NCI-H1105 treated with DMSO at 0.1 percent for 48 hours (cell line): Measurements from ENCODE around the gene PRKCZ.

Experiments used
- DNase-seq: peaks from one replicate; lab custom pipeline; 2025; lab: John Stamatoyannopoulos, UW

Gene PRKCZ

DNA sequence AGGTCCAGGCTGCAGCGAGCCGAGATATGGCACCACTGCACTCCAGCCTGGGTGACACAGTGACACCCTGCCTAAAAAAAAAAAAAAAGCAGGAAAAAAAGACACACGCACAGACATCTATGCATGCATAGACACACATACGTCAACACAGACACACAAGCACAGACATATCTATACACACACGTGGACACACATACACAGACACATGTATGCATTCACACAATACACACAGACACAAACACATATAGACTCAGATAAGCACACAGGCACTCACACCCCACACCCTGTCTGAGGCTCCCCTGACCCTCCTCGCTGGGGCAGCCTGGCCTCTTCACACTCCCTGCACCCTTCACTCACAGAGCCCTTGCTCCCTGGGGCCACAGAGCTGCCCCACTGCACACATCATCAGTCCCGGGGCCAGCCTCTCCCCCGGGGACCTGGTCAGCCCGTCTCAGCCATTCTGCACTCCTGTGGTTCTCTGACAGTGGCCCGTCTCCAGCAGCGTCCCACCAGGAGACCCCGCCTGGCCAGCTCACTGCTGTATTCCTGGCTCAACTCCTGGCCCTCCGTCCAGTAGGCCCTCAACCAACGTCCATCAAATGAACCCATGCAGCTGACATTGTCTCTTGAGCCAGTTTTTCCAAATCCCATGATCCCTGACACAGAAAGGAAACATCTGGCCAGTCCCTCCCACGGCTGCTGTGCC is 4.6 kb upstream of the PRKCZ start:
- no peak for DNase-seq

GRCh38 chr1:2046174-2046917 is 3.9 kb upstream of the PRKCZ start:
- peak; percentile 42 for DNase-seq

GRCh38 chr1:2046953-2047748 is 3.1 kb upstream of the PRKCZ start:
- no peak for DNase-seq

- DNase-seq = no peak
Measured at GRCh38 chr1:2047749-2048729, 2.2 kb upstream of the PRKCZ start.

GRCh38 chr1:2049225-2049717 is 940 bp upstream of the PRKCZ start:
- DNase-seq = peak; percentile 17

- no peak for DNase-seq
Measured at GRCh38 chr1:2050461-2050792, 216 bp downstream of the PRKCZ start.

DNA sequence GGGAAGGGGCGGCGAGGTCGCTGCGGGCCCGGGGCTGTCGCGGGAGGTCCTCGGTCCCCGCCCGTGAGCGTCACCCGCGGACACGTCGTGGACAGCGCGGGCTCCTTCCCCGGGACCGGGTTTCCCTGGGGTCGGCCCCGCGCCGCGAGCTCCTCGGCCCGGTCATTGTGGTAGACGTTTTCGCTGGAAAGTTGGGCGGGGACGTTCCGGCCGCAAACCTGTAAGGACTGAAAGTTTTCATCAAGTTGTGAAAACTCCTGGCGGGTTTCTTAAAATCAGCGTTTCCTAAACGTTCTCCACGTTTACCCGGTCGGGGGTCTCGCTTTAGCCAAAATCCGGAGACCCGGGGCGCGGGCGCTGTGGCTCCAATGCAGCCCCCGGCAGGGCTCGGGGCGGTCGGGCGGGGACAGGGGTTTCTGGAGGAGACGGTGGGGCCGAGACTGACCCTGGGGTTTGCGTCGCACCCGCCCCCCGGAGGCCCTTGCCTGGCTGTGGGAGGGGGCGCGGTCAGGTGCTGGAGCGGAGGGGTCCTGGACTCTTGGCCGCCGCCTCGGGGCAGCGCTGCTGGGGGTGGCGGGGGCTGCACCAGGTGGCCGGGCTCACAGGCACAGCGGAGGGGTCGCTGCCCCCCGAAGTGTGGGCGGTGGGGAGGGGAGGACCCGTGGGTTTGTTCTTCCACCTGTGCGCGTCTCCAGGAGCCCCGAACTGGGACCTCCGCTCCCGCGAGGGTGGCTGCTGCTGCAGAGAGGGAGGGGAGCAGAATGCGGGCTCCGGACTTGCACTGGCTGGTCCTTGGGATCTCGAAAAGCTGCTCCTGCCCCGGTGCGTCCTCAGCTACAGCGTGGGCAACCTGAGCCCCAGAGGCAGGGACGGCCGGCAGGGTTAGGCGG is 827 bp downstream of the PRKCZ start:
- no peak for DNase-seq

- DNase-seq = no peak
Measured at GRCh38 chr1:2052054-2052679, 2.0 kb downstream of the PRKCZ start.

DNA sequence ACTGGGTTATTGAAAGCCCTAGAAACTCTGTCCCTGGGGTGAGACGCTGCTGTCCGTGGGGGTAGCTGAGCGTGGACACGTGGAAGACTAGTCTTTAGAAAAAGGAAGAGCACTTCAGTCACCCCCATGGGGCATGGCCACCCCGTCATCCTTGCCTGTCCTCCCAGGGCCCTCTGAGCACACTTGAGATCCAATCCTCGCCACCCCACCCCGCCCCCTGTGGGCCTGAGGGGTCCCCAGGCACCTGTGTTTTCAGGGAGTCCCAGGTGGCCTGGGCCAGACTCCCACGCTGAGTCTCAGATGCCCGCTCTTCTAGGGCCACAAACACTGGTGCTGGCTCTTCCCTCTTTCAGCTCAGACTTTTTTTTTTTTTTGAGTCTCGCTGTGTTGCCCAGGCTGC is 2.5 kb downstream of the PRKCZ start:
- no peak for DNase-seq

GRCh38 chr1:2053217-2053616 is 3.0 kb downstream of the PRKCZ start:
- DNase-seq = no peak

- no peak for DNase-seq
Measured at GRCh38 chr1:2053784-2054376, 3.7 kb downstream of the PRKCZ start.

GRCh38 chr1:2054560-2054959 is 4.3 kb downstream of the PRKCZ start:
- DNase-seq = no peak

- DNase-seq = no peak
Measured at GRCh38 chr1:2055911-2056575, 5.8 kb downstream of the PRKCZ start.

GRCh38 chr1:2056955-2057590 is 6.9 kb downstream of the PRKCZ start:
- DNase-seq = no peak

DNA sequence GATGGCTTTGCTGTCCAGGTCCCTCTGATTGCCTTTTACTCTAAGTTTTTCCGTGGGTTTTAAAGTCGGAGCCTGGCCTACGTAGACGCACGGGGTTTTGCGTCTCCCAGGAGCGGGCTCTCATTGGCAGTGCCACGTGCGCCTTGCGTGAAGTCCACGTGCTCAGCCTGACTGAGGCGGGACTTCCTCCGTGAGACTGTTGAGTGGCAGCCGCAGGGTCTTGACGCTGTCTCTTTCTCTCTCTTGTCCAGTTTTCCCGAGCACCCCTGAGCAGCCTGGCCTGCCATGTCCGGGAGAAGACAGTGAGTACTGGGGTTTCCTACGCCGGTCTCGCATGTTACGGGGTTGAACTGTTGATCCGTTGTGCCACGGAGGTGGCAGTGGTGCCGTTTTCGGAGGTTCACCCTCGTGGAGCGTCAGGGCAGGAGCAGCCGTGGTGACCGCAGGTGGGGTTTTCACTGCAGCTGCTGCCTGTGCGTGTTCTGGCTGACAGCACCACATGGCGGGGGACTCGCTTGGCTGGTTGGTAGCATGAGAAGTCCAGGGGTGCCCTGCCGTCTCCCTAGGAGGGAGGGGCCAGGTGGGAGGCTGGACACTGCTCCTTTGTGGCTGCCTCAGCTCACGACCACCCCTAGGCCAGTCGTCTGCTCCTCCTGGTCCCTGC is 9.2 kb downstream of the PRKCZ start:
- no peak for DNase-seq

DNA sequence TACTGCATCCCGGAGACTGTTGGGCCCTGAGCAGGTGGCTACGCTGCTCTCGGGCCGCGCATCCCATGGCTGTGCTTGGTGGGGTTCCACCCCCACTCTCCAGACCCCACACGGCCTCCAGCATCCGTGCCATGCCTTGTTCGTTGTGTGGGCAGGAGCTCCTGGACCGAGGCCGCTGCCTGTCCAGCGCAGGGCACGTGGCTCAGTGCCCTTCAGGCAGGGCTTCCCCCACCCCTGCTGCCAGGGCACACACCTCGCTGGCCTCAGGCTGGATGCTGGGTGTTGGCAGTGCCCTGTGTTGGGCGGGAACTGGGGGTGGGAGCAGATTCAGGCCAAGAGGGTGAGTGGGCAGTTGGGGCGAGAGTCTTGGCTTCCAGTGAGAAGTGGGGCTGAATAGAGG is 9.9 kb downstream of the PRKCZ start:
- no peak for DNase-seq

DNA sequence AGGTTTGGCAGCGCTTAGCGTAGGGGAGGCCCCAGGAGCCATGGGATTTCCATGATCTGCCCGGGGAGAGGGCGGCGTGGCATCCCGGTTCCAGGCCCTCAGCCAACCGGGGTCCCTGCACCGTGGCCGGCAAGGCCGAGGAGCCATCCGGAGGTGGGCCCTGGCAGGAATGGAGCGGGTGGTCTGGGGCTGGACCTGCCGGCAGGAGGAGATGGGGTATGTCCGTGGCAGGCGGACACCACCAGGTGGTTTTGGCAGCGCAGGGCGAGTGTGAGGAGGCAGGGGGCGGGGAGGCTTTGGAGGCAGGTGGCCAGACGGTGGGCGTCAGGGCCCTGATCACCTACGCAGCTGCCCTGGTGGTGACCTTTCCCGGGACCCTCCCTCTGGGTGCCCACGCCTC is 10.3 kb downstream of the PRKCZ start:
- DNase-seq = no peak
